ENCODE data around the gene TMEM144.

DNA sequence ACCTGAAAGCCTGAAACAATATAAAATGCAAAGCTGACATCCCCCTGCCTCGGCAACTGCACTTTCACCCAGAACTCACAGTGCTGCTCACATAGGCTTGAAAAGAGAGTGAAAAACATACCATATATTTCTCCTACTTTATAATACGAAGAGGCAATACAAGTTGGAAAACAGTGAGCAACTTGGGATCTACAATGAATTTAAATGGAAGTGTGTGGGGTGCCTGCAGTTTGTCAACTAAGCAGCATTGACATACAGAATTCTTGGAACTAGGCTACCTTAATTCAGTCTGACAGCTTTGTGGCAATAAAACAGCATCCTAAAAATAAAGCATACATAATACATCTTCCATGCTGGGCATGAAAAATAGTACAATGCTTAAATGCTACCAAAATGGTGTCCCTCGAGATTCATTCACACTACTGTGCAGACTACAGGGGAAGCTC, 45.5 kb upstream of the TMEM144 start:
- TF ChIP-seq, protein P1, sequence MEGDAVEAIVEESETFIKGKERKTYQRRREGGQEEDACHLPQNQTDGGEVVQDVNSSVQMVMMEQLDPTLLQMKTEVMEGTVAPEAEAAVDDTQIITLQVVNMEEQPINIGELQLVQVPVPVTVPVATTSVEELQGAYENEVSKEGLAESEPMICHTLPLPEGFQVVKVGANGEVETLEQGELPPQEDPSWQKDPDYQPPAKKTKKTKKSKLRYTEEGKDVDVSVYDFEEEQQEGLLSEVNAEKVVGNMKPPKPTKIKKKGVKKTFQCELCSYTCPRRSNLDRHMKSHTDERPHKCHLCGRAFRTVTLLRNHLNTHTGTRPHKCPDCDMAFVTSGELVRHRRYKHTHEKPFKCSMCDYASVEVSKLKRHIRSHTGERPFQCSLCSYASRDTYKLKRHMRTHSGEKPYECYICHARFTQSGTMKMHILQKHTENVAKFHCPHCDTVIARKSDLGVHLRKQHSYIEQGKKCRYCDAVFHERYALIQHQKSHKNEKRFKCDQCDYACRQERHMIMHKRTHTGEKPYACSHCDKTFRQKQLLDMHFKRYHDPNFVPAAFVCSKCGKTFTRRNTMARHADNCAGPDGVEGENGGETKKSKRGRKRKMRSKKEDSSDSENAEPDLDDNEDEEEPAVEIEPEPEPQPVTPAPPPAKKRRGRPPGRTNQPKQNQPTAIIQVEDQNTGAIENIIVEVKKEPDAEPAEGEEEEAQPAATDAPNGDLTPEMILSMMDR (IDR thresholded peaks at IDR 0.05; ENCODE audit: low read depth, low read length, missing input control) = no peak
- TF ChIP-seq RAD21 (IDR thresholded peaks at IDR 0.05) (no peak), TAF1 (conservative IDR thresholded peaks at IDR 0.05) (no peak), FOXA1 (IDR thresholded peaks at IDR 0.05) (no peak), YY1 (IDR thresholded peaks at IDR 0.05) (no peak)

All from liver (tissue), 3 donors.